Activated CD4-positive, alpha-beta T cell treated with anti-CD3 and anti-CD28 coated beads, Interleukin-2, amount 50 U/mL, for 24 hours (primary cell): ENCODE measurements around the gene ST6GALNAC2.

ENCODE experiments used
- DNase-seq, 2 donors: peaks; one replicate each; pipeline ENCODE4 v3.0.0-alpha.2; 2020; ENCODE audit warnings: low read depth in 1 of 2, low spot score in 1 of 2

Gene ST6GALNAC2

DNA sequence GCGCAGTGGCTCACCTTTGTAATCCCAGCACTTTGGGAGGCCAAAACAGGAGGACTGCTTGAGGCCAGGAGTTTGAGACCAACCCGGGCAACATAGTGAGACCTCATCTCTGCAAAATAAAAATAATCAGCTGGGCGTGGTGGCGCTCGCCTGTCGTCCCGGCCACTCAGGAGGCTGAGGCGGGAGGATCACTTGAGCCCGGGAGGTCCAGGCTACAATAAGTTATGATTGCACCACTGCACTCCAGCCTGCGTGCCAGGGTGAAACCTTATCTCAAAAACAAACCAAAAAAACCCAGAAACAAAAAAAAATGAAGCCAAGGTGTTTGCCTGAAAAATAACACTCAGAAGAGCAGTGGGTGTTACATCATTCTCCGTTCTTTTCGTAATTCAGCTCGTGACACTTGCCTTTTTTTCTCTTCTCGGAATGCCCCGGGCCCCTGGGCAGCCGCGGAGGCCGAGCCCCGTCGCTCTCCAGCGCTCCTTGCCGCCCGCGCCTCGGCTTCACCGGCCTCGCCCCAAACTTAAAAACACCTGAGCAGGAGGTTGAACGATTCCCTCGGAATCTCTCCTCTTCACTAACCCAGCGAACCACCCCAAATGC is 28.8 kb downstream of the ST6GALNAC2 start:
- DNase-seq, result peak in 1 of 2 donors; percentile 28

DNA sequence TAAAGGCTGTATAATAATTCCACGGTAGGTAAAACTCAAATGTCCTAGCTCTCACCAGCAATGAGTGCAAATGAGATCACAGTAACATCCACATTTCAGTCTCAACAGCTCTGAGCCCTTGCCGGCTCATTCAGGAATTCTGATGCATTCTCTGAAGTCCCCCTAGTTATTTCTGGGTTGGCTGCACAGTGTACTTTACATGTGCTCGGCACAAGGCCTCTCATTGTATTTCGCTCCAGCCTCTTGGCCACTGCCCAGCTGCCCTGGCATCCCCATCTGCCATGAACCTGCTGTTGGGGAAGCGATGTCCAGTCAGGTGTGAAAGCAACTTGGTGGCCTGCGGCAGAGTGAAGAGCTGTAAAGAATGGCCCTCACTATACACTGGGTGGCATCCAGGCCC is 31.5 kb downstream of the ST6GALNAC2 start:
- no peak for DNase-seq

DNA sequence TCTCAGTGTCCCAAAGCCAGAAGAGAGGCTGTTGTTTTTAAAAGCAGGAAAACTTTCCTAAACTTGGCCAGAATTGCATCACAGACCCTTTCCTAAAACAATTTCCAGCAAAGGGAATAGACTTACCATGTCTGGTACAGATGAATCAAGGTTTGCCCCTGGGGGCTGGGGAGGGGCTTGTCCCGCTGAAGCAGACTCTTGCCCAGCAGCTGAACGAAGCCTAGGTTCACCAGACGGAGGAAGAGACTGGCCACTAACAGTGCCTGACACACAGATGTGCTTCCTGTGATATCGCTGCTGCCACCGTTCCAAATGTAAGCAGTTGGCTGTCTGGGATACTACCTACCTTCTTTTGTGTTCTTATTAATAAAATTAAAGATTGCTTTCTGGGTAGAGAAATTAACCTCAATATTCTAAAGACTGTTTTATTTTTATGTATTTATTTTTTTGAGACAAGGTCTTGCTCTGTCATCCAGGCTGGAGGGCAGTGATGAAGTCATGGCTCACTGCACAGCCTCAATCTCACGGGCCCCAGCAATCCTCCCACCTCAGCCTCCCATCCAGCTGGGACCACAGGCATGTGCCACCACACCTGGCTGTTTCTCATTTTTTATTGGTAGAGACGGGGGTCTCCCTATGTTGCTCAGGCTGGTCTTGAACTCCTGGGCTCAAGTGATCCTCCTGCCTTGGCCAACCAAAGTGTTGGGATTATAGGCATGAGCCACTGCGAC is 32.3 kb downstream of the ST6GALNAC2 start:
- no peak for DNase-seq

DNA sequence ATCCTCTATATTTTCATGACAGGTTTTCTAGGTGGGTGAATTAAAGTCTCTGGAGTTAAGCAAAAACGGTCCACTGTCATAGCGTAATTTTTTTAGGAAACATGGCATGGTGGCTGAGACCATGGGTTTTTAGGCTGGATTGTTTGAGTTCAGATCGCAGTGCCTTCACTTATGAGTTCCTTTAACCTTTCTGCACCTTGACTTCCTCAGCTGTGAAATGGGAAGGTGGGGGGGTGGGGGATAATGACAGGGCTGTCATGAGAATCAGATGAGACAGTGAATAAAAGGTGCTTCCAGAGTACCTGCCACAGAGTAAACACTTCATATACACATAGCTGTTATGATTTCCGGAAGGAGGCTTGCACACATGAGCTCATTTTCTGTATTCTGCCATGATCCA is 34.0 kb downstream of the ST6GALNAC2 start:
- no peak for DNase-seq

DNA sequence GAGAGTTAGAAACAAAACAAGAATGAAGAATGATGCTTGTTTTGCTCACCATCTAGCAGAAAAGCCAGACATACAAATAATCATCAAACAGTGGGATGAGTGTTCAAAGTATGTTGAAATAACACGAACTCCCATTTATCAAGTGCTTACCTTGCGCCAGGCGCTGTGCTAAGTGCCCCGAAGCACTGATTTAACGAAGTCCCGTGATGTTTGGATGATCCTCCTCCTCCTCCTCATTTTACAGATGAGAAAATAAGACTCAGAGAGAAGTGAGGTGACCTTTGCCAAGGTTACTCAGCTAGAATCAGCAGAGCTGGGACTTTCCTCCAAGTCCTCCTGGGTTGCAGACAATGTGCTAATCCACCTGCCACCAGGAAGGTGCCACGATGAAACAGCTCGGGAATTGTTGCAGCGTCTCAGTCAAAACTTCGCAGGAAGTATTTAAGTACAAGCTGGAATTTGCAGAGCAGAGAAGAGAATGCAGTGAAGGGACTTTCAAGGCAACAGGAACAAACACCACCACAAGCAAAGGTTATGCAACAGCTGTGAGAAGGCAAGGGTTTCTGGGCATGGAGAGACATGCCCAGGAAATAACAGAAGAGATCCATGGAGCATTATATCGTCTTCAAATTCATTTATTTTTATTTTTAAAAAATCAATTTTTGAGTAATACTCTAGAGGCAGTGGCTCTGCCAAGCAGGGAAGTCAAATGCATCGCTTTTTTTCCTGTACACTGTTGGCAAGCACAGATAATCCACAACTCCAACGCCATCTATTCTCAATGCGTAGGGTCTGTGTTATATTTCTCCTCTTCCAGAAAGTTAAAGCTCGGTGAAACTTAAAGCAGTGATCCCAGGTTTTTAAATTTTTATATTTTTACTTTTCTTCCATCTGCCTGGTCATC is 34.7 kb downstream of the ST6GALNAC2 start:
- DNase-seq, result no peak

DNA sequence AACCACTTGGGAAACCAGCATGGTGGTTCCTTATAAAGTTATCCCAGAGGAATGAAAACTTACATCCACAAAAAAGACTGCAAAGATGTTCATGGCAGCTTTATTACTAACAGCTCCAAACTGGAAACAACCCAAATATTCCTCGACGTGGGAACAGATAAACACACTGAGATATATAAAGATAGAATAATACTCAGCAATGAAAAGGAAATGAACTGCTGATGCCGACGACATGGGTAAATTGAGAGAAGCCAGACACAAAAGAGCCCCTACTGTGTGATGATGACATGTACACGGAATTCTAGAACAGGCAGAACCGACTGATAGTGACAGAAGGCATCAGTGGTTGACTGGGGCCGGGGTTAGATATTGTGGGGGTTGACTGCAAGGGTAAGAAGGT is 36.1 kb downstream of the ST6GALNAC2 start:
- no peak for DNase-seq

DNA sequence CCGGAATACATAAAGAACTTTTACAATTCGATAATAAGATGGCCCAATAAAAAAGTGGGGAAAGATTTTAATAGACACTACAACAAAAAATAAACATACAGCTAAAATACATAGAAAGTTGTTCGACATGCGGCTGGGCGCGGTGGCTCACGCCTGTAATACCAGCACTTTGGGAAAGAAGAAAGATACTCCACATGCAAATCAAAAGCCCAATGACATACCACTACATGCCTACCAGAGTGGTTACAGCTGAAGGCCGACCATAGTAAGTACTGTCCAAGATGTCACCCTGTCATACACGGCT is 36.5 kb downstream of the ST6GALNAC2 start:
- DNase-seq, result no peak

DNA sequence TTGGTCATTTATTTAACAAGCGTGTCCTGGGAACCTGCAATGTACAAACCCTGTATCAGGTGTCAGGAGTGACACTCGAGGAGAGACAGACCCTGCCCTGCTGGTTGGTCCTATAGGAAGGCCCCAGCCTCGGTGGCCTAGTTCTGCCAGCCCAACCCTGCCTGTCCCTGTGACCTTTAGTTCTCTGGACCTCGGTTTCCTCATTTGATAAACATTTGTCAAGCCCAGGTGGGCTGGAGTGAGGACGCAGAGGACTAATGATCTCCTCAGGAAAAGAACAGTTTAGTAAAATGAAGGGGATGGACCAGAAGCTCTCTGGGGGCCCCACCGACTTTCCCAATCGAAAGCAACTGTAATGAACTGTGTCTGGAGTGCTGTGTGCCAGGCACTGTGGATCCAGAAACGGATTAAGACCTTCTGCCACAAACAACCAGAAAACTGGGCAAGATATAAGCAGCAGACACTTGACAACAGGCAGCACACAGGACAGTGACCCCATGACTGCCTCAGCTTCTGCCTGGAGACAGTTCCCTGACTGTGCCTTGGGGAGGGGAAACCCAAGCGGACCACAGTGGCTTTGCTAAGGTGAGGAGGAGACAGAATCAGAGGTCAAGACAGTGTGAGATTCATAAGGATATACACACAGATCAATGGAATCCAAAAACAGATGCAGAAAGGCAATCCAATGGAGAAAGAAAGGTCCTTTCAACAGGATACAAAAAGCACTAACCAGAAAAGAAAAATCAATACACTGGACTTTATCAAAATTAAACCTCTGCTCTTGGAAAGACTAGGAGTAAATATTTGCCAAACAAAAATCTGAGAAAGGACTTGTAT is 37.1 kb downstream of the ST6GALNAC2 start:
- no peak for DNase-seq

DNA sequence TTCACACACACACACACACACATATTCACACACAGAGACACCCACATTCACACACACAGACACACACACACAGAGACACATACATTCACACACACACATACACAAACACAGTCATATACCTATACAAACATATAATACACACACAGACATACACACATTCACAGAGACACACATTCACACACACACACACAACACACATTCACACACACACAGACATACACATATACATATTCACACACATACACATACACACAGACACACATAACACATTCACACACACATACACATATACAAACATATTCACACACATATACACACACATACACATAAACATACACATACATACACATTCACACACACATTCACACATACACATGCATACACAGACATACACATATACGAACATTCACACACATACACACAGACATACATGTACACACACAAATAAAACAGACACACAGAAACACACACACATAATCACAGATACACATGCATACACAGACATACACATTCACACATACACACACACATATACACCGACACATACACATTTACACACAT is 37.9 kb downstream of the ST6GALNAC2 start:
- no peak for DNase-seq

DNA sequence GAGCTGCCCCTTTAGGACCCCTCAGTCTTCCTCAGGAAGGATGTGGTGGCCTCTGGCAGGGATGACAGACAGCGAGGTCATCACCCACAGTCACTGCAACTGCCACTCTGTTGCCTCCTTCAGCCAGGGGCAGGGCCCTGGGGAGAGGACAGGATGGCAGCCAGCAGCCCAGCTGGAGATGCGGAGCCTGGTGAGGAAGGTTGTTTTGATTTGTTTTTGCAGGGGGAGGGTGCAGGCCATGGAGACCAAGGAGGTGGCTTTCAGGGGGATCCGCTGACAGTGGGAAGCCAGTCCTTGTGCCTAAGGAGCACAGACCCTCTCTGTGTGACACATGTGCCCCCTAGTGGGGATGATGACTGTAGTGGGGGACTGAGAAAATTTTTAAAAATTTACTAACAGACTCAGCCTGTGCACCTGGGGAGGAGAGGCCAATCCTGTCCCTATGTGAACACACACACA is 38.4 kb downstream of the ST6GALNAC2 start:
- peak in 1 of 2 donors; percentile 53 for DNase-seq

DNA sequence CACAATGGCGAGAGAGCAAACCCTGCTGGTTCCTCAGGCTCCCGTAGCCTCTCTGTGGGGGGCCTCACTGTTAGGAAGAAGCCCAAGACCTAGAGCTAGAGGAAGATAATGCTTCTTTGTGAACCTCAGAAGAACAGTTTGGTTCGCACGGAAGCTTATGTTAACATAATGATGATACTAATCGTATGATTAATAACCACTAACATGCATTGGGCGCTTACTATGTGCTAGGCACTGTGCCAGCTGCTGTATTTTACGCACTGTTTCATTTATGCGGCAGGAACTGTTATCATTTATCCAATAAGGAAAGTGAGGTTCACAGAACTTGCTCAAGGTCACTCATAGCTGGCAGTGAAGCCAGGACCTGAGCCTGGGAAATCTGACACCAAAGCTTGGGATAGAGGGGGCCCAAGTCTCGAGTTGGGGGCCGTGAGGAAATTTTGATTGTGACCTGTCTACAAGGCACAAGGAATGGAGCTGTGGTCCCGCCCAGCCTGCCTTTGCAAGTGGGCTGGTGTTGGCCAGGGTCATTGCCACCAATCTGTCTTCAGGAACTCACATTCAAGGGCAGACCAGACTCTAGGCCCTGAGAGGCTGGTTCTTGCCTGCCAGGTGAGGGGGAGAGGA is 39.0 kb downstream of the ST6GALNAC2 start:
- no peak for DNase-seq

DNA sequence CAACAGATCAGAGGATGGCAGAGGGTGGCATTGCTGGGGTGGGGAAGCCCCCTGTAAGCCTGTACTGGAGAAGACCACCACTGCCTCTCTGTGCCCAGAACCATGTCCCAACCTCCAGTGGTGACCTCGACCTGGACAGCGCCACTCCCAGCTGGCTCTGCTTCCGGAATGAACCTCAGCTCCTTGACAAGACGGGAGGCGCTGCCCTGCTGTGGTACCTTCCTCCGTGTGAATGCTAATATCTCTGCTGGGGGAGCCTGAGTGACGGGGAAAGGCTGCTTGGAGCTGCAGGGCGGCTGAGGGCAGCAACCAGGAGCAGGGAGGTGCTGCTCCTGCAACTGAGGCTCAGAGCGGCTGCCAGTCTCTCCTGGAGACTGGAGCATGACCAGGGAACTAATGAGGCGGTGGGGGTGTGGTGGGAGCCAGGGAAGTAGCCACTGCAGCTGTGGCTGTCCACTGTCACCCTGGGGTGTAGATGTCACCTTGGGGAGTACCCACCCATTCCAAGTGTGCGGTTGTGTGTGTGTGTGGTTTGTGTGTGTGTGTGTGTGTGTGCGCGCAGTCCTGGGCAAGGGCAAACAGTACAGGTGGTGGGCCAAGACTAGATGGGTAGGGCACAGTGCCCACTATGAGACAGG is 39.6 kb downstream of the ST6GALNAC2 start:
- DNase-seq, result no peak

DNA sequence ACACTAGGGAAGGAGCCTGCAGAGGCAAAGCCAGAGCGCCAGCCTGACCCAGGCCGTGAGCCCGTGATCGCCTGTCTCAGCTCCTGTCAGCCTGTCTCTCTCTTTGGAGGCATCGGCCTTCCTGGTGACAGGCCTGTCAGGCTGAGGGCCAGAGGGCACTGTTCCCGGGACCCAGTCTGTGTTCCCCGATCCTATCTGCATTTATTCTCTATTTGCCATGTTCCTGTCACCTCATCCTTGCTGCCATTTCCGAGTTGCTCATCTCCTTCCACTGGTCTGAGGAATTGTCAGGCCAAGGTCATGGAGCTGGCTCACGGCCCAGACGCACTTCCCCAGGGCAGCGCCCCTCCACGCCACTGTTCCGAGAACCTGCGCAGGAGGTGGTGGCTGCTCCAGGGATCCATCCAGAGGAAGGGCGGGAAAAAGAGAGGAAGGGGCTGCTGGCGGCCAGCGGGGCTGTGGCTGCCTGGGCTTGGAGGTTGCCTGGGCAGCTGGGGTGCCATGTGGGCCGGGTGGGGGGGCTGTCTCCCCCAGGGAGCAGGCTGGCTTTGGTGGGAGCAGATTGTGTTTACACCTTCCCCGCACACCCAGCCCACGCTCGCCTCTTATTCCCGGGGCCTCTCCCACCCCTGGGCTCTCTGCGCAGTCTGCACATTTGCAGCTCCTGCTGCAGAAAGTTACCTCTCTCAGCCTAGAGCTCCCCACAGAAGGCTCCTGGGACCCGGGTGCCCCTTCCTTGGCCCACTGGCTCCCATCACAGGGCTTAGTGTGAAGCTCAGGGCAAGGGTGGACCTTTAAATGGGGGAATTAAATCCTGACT is 40.9 kb downstream of the ST6GALNAC2 start:
- no peak for DNase-seq

DNA sequence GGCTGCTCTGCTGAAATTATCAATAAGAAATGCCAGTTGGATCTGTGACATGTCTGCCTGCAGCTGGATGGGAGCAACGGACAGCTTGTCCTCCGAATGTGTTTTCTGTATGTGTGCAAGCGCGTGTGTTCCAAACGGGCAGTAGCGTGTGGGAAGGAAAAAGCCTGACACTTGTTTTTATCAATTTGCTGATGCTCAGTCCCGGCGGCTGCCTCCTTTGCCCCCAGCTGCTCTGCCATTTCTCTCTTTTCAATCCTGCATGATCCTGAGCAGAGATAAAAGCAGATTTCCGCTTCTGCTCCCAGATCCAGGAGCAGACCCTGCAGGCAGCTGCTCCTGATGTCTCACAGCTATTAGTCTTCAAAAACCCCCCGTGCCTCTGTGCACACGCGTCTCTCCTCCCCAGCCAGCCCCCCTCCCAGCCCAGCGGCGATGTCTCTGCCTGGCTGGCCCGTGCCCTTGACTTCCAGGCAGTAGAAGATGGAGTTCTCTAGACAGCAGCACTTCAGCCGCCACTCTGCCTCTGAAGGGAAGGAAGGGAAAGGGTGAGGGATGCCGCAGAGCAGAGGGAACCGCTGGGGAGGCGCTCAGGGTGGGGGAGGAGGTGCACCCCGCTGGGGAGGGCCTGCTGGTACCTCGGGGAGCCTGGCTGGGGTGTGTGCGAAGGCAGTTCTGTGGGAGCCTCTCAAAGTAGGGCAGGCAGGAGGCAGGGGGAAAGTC is 41.7 kb downstream of the ST6GALNAC2 start:
- no peak for DNase-seq

DNA sequence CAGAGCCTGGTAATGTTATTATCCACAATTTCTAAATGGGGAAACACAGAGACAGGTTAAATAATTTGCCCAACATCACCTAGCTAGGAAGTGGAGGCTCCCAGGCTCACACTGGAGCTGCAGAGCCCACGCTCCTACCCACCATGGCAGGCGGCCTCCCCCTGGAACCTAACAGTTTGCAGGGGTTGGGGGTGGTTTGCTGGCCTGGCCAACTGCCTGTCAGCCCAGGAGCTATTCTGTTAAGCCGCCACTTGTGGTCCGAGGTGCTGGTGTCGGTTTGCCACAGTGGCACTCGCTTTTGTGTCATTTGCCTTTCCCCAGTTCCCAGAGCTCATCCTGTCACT is 42.2 kb downstream of the ST6GALNAC2 start:
- no peak for DNase-seq

DNA sequence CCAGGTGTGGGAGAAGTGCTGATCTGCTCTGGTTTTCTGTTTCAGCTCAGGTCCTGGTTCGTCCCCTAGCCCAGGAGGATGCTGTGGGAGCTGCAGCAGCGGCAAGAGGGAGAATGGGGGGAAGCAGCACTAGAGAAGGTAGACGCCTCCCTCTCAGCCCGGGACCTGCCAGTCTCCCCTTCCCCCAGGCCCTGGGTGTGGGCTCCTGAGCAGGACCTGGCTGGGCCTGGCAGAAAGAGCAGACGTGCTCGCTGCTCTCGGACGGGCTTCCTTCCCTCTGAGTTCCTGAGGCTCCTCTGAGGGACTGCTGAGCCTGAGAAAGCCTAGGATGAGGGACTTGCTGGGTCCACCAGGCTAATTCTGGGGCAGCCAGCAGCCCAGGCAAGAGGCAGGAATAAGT is 42.7 kb downstream of the ST6GALNAC2 start:
- no peak for DNase-seq

DNA sequence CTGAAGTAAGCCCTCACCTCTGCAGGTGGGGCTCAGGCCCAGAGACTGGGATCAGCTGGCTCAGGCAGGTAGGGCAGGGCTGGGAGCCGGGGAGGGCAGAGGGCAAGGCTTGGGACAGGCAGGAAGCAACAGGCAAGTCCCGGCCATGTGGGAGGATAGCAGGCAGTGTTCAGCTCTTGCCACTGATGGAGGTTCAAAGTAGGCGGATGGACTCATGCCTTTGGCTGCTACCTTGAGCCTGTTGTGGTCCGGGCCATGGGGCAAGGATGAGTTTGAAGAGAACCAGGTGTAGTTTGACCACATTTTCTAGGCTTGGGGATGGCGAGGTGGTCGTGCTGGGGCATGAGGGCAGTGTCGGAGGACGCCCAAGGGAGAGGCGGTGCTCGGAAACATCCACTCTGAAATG is 43.1 kb downstream of the ST6GALNAC2 start:
- no peak for DNase-seq

DNA sequence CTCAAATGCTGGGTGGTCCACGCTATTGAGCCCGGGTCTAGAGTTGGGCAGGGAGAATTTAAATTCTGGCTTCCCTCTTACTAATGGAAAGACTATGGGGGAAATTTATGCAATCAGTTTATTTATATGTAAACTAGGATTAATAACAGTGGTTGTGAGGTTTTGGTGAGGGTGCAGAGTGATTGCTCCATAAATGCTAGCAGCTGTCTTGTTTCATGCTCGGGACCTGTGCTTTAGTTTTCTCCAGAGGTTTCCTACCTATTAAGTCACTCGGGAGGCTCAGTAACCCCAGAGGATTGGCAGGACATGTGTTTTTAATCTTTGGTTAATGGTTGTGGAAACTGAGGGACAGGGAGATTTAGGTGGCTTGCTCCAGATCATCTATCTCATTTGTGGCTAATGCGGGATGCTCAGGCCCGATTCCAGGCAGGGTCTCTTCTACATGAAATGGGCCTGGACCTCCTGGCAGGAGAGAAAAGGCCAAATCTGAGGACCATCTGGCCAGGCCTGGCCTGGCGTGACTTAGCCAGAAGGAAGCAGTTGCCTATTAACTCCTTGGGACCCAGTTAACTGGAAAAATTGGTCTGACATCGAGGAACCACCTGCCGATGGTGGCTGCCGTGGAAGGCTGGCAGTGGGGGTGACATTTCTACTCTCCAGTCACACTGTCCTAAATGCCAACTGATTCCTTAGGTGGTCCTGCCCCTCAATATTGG is 43.8 kb downstream of the ST6GALNAC2 start:
- no peak for DNase-seq
